OCI-LY1 (cell line): ENCODE data around the gene MARCHF10.
"Not testable (repeated sequence)": the region's sequence is repeated elsewhere in the genome, so short reads cannot be mapped to it uniquely, and the experiment has no call there.

Experiments used
- EZH2 ChIP-seq: fragments of 200-600 bp; sonication (generic), shearing (Covaris generic); IDR thresholded peaks from 2 replicates; pipeline ENCODE4 v1.8.0; 2017; ENCODE audit warnings: borderline replicate concordance, mixed run types, mild to moderate bottlenecking, antibody characterized with exemption, low read length, moderate library complexity, mixed read lengths
- TF ChIP-seq, protein P1 (sequence below): fragments of 200-600 bp; sonication (generic), shearing (Covaris generic); IDR thresholded peaks from 2 replicates; pipeline ENCODE4 v1.5.1; 2017; ENCODE audit warnings: mild to moderate bottlenecking, antibody characterized with exemption, low read length, moderate library complexity, mixed read lengths

DNA sequence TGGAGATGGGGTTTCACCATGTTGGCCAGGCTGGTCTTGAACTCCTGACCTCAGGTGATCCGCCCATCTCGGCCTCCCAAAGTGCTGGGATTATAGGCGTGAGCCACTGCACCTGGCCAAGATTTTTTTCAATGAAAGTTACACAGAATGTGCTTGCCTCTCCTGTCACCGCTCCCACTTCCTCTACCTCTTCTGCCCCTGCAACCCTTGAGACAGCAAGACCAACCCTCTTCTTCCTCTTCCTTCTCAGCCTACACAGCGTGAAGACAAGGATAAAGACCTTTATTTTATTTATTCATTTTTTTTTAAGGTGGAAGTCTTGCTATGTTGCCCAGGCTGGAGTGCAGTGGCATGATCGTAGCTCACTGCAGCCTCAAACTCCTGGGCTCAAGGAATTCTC lies 23.0 kb upstream of the MARCHF10 start:
- TF ChIP-seq, protein P1, sequence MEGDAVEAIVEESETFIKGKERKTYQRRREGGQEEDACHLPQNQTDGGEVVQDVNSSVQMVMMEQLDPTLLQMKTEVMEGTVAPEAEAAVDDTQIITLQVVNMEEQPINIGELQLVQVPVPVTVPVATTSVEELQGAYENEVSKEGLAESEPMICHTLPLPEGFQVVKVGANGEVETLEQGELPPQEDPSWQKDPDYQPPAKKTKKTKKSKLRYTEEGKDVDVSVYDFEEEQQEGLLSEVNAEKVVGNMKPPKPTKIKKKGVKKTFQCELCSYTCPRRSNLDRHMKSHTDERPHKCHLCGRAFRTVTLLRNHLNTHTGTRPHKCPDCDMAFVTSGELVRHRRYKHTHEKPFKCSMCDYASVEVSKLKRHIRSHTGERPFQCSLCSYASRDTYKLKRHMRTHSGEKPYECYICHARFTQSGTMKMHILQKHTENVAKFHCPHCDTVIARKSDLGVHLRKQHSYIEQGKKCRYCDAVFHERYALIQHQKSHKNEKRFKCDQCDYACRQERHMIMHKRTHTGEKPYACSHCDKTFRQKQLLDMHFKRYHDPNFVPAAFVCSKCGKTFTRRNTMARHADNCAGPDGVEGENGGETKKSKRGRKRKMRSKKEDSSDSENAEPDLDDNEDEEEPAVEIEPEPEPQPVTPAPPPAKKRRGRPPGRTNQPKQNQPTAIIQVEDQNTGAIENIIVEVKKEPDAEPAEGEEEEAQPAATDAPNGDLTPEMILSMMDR: not testable (repeated sequence)
- not testable (repeated sequence) for TF ChIP-seq EZH2
